Neuronal stem cell (in vitro differentiated cells): ENCODE measurements around the gene ZNF438.

Experiments
- DNase-seq: peaks from one replicate; pipeline ENCODE4 v3.0.0-alpha.2; 2013; ENCODE audit warnings: low spot score
- H2AFZ ChIP-seq: one replicate; pipeline ENCODE4 v1.6.1; 2013; ENCODE audit warnings: mild to moderate bottlenecking, low read length, inconsistent platforms
- H2AK5ac ChIP-seq: 2 replicates; pipeline ENCODE4 v1.6.1; 2013; ENCODE audit warnings: low read depth, mild to moderate bottlenecking, inconsistent platforms, low read length, moderate library complexity, mixed read lengths
- H2BK120ac ChIP-seq: 2 replicates; pipeline ENCODE4 v1.6.1; 2013; ENCODE audit warnings: low read depth, mild to moderate bottlenecking, inconsistent platforms, low read length, moderate library complexity, mixed read lengths
- H2BK12ac ChIP-seq: one replicate; pipeline ENCODE4 v1.6.1; 2013; ENCODE audit warnings: low read length, inconsistent platforms
- H2BK15ac ChIP-seq: 2 replicates; pipeline ENCODE4 v1.6.1; 2013; ENCODE audit warnings: mild to moderate bottlenecking, low read length, inconsistent platforms, mixed read lengths
- H2BK5ac ChIP-seq: one replicate; pipeline ENCODE4 v1.6.1; 2013; ENCODE audit warnings: inconsistent platforms, mild to moderate bottlenecking, low read length, moderate library complexity
- H3K14ac ChIP-seq: one replicate; pipeline ENCODE4 v1.6.1; 2013; ENCODE audit warnings: low read length, inconsistent platforms
- H3K18ac ChIP-seq: 2 replicates; pipeline ENCODE4 v1.6.1; 2013; ENCODE audit warnings: low read length, inconsistent platforms
- H3K23ac ChIP-seq: 2 replicates; pipeline ENCODE4 v1.6.1; 2013; ENCODE audit warnings: low read depth, mild to moderate bottlenecking, mixed read lengths, low read length, inconsistent platforms; ENCODE audit not compliant: poor library complexity
- H3K27ac ChIP-seq: replicated peaks from 3 replicates; pipeline ENCODE4 v1.5.1; 2013; ENCODE audit warnings: low read length, inconsistent platforms
- H3K27me3 ChIP-seq, 3 experiments: 2 replicates each; pipeline ENCODE4 v1.6.1; 2013; ENCODE audit warnings: low read length in 3 of 3, mild to moderate bottlenecking in 2 of 3, inconsistent platforms in 1 of 3, low read depth in 1 of 3, mixed read lengths in 1 of 3, moderate library complexity in 1 of 3; ENCODE audit not compliant: control insufficient read depth in 3 of 3, insufficient read depth in 3 of 3
- H3K36me3 ChIP-seq, 2 donors: replicated peaks in 1 of 2; 2 replicates each; pipeline ENCODE4 v1.6.1; 2013; ENCODE audit warnings: low read length in 2 of 2; ENCODE audit not compliant: control insufficient read depth in 2 of 2, insufficient read depth in 2 of 2
- H3K4ac ChIP-seq: 2 replicates; pipeline ENCODE4 v1.6.1; 2013; ENCODE audit warnings: inconsistent platforms, mild to moderate bottlenecking, low read length, moderate library complexity
- H3K4me1 ChIP-seq, 2 donors: 1 replicate in 1 of 2; 2 replicates in 1 of 2; pipeline ENCODE4 v1.6.1; 2013; ENCODE audit warnings: low read length in 2 of 2, low read depth in 1 of 2; ENCODE audit not compliant: control insufficient read depth in 2 of 2, insufficient read depth in 1 of 2
- H3K4me2 ChIP-seq: one replicate; pipeline ENCODE4 v1.6.1; 2013; ENCODE audit warnings: mild to moderate bottlenecking, low read length, inconsistent platforms; ENCODE audit not compliant: insufficient read depth, poor library complexity, severe bottlenecking
- H3K4me3 ChIP-seq, 2 donors: 2 replicates each; pipeline ENCODE4 v1.5.1; 2013; ENCODE audit warnings: low read length in 2 of 2, mild to moderate bottlenecking in 2 of 2, inconsistent platforms in 1 of 2, moderate library complexity in 1 of 2
- H3K79me1 ChIP-seq: one replicate; pipeline ENCODE4 v1.6.1; 2013; ENCODE audit warnings: low read depth, mild to moderate bottlenecking, inconsistent platforms, low read length, moderate library complexity
- H3K9ac ChIP-seq: one replicate; pipeline ENCODE4 v1.6.1; 2013; ENCODE audit warnings: mild to moderate bottlenecking, low read depth, low read length, inconsistent platforms; ENCODE audit not compliant: poor library complexity
- H3K9me3 ChIP-seq, 2 donors: replicated peaks in 1 of 2; 2 replicates each; pipeline versions ENCODE3 to v1.6.1; 2013; ENCODE audit warnings: low read length in 2 of 2, mild to moderate bottlenecking in 2 of 2, inconsistent platforms in 1 of 2, low read depth in 1 of 2, mixed read lengths in 1 of 2, moderate library complexity in 1 of 2; ENCODE audit not compliant: control insufficient read depth in 2 of 2, insufficient read depth in 1 of 2
- H4K8ac ChIP-seq: one replicate; pipeline ENCODE4 v1.6.1; 2013; ENCODE audit warnings: low read depth, mild to moderate bottlenecking, inconsistent platforms, low read length, moderate library complexity
- H4K91ac ChIP-seq: one replicate; pipeline ENCODE4 v1.6.1; 2013; ENCODE audit warnings: low read length, low read depth, mild to moderate bottlenecking, inconsistent platforms; ENCODE audit not compliant: poor library complexity
- WGBS, 2 donors: extraction: QIAGEN DNeasy Blood & Tissue Kit; methylation state at CpG; one replicate each; pipeline ENCODE4 v1.1.7; 2013; ENCODE audit warnings: missing lambda C conversion rate in 2 of 2, mixed read lengths in 1 of 2; ENCODE audit not compliant: insufficient read length in 2 of 2, insufficient replicate concordance in 1 of 2; ENCODE audit errors: extremely low coverage in 2 of 2; 5-methylcytosine and 5-hydroxymethylcytosine counted together

ZNF438 gene

DNA sequence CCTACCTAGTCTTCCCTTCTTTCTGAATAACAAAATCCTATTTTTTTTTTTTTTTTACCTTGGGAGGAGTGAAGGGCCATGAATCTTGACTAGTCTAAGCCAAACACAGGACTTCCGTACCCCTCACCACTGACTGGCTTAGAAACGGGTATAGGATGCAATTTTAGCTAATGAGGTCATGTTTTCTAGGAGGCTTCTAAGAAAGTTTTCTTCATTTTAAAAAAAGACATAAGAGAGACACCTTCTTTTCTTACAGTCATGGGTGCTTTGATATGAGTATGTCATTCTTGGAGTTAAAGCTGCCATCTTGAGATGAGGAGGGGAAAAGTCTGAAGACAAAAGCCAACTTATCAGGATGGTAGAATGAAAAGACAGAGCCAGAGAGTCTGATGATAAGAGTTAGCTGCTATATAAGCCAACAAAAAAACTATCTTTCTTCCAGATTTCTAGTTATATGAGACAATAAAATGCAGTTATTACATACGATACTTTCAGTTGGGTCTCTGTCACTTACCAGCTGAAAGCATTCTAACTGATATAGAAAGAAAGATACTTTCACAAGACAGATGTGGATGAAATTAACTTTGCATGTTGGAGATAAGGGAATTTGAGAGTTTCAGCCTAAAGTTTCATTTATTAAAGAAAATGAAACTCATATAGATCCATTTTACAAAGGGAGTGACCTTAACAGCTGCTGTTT lies 34.0 kb downstream of the ZNF438 start:
- Histone ChIP-seq H3K9me3 (peaks cover 3 to 24% of the 10 kb centered on the region in 2 donors), H4K8ac (no peak overlapping the region), H2BK12ac (no peak overlapping the region), H4K91ac (no peak overlapping the region), H3K23ac (no peak overlapping the region), H3K18ac (no peak overlapping the region), H3K9ac (no peak overlapping the region), H2BK5ac (no peak overlapping the region), H2BK120ac (no peak overlapping the region), H2BK15ac (no peak overlapping the region), H2AFZ (no peak overlapping the region), H2AK5ac (no peak overlapping the region), H3K4me3 (no peak overlapping the region), H3K4ac (no peak overlapping the region), H3K27me3 (no peaks in the 10 kb centered on the region), H3K27ac (no peak overlapping the region), H3K4me2 (no peak overlapping the region), H3K79me1 (no peaks in the 10 kb centered on the region), H3K14ac (no peak overlapping the region), H3K4me1 (no peaks in the 10 kb centered on the region), H3K36me3 (no peaks in the 10 kb centered on the region)
- no CpG with 5 or more reads among the region's 3 CpGs for WGBS, 2 donors
- no peak for DNase-seq

DNA sequence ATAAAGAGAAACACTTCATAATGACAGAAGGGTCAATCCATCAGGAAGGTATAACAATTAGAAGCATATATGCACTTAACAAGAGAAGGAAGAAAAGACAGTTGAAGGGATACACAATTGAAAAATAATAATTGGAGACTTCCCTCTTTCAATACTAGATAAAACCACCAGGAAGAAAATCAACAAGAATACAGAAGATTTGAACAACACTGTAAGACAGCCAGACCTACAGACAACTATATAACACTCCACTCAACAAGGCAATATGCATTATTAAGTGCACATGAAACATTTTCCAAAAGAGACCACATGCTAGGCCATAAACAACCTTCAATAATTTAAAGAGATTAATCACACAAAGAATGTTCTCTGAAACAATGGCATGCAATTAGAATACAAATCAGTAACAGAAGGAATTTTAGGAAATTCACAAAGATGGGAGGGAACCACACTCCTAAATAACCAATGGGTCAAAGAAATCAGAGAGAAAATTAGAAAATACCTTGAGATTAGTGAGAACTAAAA lies 35.1 kb downstream of the ZNF438 start:
- no peaks in the 10 kb centered on the region for H3K36me3 ChIP-seq
- H3K23ac ChIP-seq = no peak overlapping the region
- no peaks in the 10 kb centered on the region for H3K79me1 ChIP-seq
- H4K91ac ChIP-seq = no peak overlapping the region
- H3K18ac ChIP-seq = no peak overlapping the region
- H2AK5ac ChIP-seq = no peak overlapping the region
- no peak overlapping the region for H3K4ac ChIP-seq
- H3K4me1 ChIP-seq = no peaks in the 10 kb centered on the region
- no peak overlapping the region for H3K9ac ChIP-seq
- no peak overlapping the region for H2BK15ac ChIP-seq
- H2BK12ac ChIP-seq = no peak overlapping the region
- peaks cover 3 to 26% of the 10 kb centered on the region in 2 donors for H3K9me3 ChIP-seq
- no peak overlapping the region for H2AFZ ChIP-seq
- H4K8ac ChIP-seq = no peak overlapping the region
- no peak overlapping the region for H2BK120ac ChIP-seq
- no peaks in the 10 kb centered on the region for H3K27me3 ChIP-seq
- no peak overlapping the region for H3K14ac ChIP-seq
- H2BK5ac ChIP-seq = no peak overlapping the region
- no peak overlapping the region for H3K4me2 ChIP-seq
- no peak overlapping the region for H3K27ac ChIP-seq
- DNase-seq = no peak
- H3K4me3 ChIP-seq = no peak overlapping the region

DNA sequence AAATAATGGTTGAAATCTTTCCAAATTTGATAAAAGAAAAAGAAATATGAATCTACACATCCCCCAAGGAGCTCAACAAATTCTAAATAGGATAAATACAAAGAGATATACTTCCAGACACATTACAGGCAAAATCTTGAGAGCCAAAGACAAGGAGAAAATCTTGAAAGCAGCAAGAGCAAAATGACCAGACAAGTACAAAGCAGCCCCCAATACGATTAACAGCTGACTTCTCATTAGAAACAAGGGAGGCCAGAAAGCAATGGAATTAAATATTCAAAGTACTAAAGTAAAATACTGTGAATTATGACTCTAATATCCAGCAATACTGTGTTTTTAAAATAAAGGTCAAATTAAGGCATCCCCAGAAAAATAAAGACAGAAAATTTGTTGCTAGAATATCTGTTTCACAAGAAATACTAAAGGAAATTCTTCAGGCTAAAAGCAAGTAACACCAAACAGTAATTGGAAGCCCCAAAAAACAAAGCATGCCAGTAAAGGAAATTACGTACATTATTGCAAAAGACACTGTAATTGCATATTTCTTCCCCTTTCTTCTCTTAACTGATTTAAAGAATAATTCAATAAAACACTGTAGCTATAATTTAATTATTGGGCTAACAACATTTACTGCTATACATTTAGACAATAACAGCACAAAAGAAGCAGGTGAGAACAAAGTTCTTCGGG lies 36.4 kb downstream of the ZNF438 start:
- Histone ChIP-seq H2BK12ac (no peak overlapping the region), H2BK120ac (no peak overlapping the region), H2AK5ac (no peak overlapping the region), H3K4me3 (no peak overlapping the region), H3K4ac (no peak overlapping the region), H4K91ac (no peak overlapping the region), H3K9ac (no peak overlapping the region), H3K36me3 (no peaks in the 10 kb centered on the region), H4K8ac (no peak overlapping the region), H3K4me1 (no peaks in the 10 kb centered on the region), H3K27me3 (no peaks in the 10 kb centered on the region), H2BK15ac (no peak overlapping the region), H3K79me1 (no peaks in the 10 kb centered on the region), H3K9me3 (peaks cover 3 to 26% of the 10 kb centered on the region in 2 donors), H3K27ac (no peak overlapping the region), H2AFZ (no peak overlapping the region), H2BK5ac (no peak overlapping the region), H3K14ac (no peak overlapping the region), H3K18ac (no peak overlapping the region), H3K4me2 (no peak overlapping the region), H3K23ac (no peak overlapping the region)
- no CpG with 5 or more reads among the region's 3 CpGs for WGBS, 2 donors
- no peak for DNase-seq

DNA sequence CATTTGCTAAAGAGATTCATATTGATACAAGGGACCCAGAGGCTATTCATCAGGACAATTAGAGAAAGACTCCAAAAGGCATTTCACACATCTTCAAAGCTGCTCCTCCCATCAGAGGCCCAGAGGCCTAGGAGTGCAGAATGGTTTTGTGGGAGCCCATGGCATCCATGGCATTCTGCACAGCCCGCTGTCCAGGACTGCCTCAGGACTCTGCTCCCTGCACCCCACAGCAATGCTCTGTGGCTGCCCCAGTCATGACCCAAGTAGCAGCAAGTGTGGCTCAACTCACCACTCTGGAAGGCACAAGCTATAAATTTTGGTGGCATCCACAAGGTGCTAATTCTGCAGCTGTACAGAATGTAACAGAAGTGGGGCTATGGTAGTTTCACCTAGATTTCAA lies 38.5 kb downstream of the ZNF438 start:
- no peak for DNase-seq
- no peak overlapping the region for H2AFZ ChIP-seq
- H4K91ac ChIP-seq = no peak overlapping the region
- H3K4ac ChIP-seq = no peak overlapping the region
- no peaks in the 10 kb centered on the region for H3K36me3 ChIP-seq
- no peak overlapping the region for H3K14ac ChIP-seq
- no peak overlapping the region for H2BK120ac ChIP-seq
- no peak overlapping the region for H3K4me2 ChIP-seq
- H2BK12ac ChIP-seq = no peak overlapping the region
- H3K23ac ChIP-seq = no peak overlapping the region
- H3K18ac ChIP-seq = no peak overlapping the region
- H3K27me3 ChIP-seq = no peaks in the 10 kb centered on the region
- peaks cover 3 to 26% of the 10 kb centered on the region in 2 donors for H3K9me3 ChIP-seq
- H3K9ac ChIP-seq = no peak overlapping the region
- H2BK5ac ChIP-seq = no peak overlapping the region
- no peak overlapping the region for H2BK15ac ChIP-seq
- no peaks in the 10 kb centered on the region for H3K4me1 ChIP-seq
- H3K79me1 ChIP-seq = no peaks in the 10 kb centered on the region
- no peak overlapping the region for H3K4me3 ChIP-seq
- H2AK5ac ChIP-seq = no peak overlapping the region
- H4K8ac ChIP-seq = no peak overlapping the region
- no CpG with 5 or more reads among the region's 1 CpG for WGBS, 2 donors
- H3K27ac ChIP-seq = no peak overlapping the region
